GM21381 (cell line): ENCODE results near the gene SEC14L1.
A peak's percentile ranks its signal among the peaks of the same experiment; 100 is the strongest.

Experiments
- ATAC-seq: cut with Tn5 transposase; IDR thresholded peaks from one replicate; pipeline ENCODE4 v1.9.1; 2021; ENCODE audit warnings: mild to moderate bottlenecking, moderate library complexity; ENCODE audit not compliant: unreplicated experiment

The SEC14L1 gene

DNA sequence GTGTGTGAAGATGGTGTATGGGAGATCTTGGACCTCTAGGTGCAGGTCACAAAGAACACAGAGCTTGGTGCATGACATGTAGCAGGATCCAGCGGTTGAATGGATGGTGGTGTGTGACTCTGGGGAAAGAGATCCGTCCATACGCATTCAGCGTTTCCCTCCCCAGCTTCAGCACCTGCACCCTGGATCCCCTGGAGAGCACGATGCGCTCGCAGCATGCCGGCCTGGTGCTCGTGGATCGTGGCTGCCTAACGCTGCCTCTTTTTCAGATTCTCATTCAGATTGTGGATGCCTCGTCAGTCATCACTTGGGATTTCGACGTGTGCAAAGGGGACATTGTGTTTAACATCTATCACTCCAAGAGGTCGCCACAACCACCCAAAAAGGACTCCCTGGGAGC is 70.9 kb downstream of the SEC14L1 start:
- ATAC-seq = no peak

DNA sequence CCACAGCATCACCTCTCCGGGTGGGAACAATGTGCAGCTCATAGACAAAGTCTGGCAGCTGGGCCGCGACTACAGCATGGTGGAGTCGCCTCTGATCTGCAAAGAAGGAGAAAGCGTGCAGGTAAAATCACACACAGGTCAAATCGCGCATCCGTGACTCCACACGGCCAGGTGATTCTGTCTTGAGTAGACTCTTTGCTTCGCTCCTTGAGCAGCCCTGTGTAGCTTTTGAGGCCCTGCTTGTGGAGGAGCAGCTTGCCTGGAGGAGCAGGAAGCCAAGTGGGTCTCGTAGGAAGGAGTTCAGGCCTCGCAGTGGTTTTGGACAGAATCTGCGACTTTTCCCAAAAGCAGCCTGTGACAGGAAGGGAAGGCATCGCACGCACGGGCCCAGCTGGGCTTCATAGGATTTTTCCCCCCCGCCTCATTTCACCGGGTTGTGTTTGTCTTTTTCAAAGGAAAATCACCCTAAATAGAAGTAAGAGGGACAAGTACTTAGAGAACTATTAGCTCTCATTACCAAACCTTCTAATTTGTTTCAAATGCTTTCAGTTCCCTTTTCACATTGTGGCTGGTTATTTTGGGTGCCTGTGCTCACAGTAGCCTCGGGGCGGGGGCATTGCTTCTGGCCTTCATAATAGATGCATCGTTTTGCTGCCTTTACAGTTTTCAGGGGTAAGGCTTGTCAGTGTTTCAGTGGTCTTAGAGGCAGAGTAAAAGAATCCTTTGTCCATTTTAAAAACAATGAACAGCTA is 71.5 kb downstream of the SEC14L1 start:
- peak; percentile 82 for ATAC-seq

DNA sequence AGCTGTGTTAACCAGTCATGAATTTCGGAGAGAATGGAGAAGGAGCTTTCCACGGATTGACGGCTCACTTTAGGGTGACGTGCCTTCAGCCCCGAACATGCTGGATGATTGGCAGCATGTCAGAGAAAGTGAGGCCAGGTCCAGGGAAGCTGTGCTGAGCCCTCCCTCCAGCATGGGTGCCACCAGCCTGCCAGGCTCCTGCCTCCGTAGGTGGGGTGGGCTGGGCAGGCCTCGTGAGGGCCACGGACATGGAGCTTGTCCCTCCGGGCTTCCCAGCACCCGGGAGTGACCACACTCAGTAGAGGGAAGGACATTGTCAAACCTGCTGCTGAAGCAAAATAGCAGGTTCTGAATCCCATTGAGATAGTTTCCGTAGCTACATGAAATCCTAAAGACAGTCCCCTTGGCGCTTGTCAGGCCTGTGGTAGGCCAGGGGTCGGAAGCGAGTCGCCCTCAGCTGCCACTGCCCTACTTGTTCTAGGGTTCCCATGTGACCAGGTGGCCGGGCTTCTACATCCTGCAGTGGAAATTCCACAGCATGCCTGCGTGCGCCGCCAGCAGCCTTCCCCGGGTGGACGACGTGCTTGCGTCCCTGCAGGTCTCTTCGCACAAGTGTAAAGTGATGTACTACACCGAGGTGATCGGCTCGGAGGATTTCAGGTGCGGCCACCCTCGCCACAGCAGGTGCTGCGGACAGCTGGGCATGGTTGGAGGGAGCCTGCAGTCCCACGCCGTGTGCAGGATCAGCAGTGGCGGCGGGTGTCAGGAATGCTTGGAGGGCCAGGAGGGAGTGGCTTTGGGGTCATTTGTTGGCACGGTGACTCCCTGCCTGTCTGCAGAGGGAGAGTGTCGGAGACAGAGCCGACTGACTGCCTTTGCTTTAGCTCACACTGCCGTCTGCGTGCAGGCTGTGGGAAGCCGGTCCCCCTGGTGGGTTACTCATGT is 72.3 kb downstream of the SEC14L1 start:
- ATAC-seq = no peak

DNA sequence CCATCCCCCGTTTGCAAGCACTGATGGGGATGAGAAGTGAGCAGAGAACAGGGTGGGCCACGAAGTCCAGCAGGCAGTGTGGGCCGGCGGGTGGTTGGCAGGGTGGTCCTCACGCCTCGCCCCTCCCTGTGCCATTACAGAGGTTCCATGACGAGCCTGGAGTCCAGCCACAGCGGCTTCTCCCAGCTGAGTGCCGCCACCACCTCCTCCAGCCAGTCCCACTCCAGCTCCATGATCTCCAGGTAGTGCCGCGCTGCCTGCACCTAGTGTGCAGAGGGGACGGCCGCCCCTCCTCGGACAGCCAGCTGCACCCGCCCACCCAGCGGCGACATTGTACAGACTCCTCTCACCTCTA is 73.0 kb downstream of the SEC14L1 start:
- no peak for ATAC-seq

DNA sequence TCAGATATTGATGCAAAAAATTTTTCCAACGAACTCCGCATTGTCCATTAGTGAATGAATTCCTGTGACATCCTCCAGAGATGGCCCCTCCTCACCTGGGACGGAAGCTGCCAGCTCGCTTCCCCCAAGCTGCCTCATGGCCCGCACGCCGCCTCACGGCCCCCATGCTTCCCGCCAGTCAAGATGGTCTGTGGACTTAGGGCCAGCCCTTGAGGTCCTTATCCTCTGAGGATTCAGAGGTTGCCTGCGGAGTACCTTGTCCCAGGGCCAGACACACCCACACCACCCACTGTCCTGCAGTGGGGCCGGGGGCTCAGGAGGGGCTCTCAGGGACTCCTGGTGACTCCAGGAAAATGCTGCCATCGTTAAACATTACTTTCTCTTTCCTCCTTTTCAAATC is 73.6 kb downstream of the SEC14L1 start:
- no peak for ATAC-seq

DNA sequence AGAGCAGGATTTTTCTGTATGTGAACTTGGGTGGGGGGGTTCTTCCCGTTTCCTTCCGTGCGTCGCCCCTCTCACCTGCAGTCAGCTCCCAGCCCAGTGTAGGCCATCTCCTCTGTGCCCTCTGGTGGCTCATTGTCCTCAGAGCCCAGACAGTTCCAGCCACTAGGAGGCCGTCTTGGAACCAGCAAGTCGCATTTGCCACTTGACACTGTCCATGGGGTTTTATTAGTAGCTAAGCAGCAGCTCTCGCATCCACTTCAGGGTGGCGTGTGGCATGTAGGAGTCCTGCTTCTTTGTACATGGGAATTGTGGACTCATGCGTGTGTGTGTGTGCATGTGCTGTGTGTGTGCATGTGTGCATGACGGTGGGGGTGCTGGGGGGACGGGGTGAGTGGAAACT is 74.0 kb downstream of the SEC14L1 start:
- ATAC-seq = no peak

DNA sequence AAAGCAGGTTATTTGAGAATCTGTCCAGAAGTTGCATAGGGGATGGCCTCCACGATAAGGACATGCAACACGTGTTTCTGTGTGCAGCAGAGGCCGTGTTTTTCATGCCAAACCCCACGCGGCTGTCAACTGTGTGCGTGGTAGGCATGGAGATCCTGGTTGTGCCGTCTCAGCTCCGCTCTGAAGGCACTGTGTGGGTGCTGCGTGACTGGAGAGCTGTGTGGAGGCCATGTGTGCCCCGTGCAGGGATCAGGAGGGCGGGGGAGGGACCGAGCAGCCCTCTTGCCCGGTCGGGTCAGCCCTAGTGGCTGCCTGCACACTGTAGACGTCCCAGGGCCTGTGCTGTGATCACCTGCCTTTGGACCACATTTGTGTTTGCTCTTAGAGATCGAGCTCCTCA is 74.5 kb downstream of the SEC14L1 start:
- no peak for ATAC-seq

DNA sequence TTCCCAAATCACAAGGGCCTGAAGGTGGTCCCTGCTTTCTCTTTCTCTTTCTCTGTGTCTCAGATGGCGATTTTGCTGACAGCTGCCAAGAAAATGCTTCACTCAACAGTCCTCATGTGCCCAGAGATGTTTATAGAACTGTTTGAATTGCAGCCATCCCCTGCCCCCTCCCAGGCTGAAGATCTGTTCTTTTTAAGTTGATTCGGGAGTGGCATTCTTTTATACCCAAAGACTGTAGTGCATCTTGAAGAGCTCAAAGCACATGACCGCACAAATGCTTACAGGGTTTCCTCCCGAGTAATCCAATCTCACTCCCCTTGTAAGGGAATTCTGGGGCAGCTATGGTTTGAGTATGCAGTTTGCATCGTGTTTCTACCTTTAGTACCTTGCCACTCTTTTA is 75.7 kb downstream of the SEC14L1 start:
- ATAC-seq = no peak

DNA sequence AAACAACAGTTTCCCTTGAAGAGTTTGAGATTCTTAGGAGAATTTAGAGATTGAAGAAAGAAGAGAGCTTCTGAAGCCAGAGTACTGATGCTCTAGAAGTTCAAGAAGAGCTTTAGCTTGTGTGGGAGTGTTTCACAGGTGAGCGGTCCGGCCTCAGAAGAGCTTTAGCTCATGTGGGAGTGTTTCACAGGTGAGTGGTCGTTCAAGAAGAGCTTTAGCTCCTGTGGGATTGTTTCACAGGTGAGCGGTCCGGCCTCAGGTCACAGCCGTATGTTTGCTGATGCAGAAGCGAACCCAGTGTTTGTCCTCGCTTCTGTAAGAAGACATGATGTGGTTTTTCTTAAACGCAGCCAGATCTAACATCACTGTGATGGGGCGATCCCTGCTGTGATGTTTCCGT is 76.4 kb downstream of the SEC14L1 start:
- ATAC-seq = no peak

DNA sequence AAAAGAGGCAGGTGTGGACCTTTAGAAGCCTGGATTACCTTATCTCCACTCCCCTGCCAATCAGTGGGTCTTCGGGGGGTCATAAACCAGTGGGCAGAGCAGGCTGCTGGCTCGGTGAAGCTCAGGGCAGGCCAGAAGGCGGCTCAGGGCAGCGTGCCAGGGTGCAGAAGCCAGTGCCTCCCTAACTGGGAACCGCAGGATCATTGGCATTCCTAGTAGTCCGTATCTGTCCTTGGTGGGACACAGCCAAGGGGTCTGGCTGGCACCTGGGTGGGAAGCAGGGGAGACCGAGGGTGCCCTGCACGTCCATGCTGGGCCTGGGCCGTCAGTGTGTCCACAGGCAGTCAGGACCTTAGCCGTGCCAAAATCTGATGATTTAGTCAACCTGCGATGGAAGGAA is 76.8 kb downstream of the SEC14L1 start:
- no peak for ATAC-seq

DNA sequence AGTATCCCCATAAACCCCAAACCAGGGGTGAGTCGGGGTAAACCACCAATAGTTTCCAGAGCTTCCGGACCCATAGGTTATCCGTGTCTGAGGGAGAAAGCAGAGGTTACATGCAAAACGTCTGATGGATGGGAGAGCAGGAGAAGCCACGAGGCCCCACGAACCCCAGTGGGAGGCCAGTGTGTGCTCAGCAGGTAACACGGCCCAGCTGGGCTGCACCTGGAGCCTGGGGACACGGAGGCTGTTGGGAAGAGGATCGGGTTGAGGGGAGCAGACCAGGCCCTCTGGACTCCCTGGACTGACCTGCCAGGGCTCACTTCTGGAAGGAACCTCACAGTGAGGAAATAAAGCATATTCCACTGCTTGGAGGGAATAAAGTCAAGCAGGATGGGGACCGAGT is 78.1 kb downstream of the SEC14L1 start:
- no peak for ATAC-seq

DNA sequence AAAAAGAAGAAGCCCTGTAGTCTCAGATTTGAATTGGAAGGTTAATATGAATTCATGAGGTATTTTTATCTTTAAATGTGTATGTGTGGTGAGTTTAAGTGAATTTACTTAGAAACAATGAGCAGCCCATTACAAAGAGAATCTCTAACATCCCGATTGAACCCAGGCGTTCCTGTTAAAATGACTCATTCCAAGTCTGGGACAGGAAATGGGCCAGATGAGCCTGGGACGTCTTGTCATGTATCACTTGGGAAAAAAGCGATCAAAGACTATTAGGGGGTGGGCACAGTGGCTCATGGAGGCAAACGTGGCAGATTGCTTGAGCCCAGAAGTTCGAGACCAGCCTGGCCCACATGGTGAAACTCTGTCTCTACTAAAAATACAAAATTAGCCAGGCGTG is 81.6 kb downstream of the SEC14L1 start:
- no peak for ATAC-seq

DNA sequence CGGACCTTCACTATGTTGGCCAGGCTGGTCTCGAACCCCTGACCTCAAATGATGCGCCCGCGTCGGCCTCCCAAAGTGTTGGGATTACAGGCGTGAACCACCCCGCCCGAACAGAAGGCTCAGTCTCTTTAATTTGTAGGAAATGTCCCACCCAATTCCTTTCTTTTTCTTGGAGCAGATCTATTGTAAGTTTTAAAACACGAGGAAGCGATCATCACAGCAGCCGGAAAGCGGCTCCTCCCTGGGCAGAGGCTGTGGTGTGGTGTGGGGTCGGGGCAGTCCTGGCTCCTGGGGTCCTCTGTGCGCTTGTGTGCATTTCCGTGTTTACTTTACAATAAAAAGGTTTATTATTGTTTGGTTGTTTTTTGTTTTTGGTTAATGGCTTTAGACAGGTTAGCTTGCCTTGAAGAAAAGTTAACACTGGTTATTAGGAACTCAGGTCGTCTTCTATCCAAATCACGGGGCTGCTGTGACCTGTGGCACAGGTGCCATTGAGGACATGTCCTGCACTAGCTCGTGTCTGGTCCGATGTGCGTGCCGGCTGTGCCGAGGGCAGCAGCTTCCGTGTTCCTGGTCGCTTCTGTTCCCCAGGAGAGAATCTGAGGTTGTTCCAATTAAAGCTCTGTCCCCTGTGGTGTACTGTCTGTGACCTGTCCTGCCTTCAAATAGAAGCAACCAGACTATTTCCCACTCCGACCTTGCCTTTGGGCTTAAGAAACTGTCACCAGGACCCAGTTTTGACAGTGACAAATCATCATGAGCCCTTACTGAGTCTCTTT is 83.1 kb downstream of the SEC14L1 start:
- ATAC-seq = no peak

DNA sequence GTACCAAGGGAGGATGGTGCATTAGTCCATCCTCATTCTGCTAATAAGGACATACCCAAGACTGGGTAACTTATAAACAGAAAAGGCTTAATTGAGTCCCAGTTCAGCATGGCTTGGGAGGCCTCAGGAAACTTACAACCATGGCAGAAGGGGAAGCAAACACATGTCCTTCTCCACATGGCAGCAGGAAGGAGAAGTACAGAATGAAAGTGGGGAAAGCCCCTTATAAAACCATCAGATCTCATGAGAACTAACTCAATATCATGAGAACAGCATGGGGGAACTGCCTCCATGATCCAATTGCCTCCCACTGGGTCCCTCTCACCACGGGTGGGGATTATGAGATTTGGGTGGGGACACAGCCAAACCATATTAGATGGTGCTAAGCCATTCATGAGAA is 84.5 kb downstream of the SEC14L1 start:
- no peak for ATAC-seq

DNA sequence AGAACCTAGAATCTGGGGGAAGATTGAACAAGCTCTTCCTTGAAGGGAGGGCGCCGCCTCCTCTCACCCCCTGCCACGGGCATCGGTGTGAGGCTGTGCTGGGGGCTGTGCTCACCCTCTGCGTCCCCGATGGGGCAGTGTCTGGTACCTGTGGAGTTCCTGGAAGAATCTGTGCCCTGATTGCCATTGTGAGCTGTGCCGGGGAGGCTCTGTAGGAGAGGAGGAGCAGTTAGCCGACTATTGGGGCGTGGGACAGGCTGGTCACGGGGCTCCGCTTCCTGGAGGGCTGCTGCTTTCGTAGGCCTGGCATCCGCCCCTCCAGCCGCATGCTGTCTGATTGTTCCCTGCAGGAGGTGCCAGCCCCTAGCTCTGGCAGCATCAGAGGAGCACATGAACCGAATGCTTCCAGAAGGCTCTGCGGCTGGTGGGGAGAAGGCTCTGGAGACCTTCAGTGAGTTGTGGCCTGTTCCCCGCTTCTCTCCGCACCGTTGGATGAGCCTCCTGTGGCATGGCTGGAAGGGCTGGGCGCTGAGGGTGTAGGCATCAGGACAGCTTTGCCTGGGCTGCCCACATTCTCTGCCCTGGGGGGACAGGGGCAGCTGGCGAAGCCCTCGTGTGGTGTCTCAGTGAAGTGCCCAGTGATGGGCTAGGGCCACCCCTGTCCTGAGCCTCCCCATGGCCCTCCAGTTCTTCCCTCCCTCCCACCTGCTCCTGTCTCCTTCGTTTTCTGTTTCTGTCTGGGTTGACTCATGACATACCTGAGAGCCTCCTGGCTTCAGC is 86.9 kb downstream of the SEC14L1 start:
- ATAC-seq = no peak

DNA sequence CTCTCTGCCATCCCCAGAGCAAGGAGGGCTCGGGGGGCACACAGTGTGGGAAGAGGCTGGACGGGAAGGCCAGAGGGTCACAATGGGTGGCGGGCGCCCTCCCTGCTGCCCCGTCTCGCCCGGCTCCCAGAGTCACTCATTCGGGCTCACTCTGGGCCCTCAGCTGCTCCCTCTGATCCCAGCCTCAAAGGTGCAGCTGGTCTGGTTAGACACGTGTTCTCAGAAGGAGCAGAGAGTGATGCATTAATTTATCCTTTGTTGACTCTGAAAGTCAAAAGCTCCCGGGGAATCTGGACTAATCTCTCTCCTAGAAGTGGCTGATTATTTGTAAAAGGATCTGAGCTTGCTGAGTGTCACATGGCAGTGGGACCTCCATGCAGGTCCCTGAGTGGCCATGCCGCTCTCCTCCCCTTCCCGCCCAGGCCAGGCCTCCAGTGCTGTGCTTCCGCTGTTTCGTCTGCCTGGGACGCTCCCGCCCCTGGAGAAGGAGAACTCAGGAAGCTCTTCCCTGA is 87.5 kb downstream of the SEC14L1 start:
- ATAC-seq = no peak

DNA sequence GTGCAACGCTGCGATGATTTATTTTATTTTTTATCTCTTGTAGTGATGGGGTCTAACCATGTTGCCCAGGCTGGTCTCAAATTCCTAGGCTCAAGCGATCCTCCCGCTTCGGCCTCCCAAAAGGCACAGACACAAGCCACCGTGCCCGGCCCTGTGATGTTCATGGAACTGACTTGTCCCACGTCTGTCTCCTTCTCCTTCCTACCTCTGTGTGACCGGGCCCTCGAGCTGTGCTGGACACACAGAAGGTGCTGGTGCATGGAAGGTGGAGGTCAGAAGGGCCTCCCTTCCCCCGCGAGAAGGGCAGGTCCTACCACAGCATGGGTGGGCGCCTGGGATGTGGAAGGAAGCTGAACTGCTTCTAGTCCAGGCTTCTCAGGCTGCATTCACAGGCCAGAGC is 88.0 kb downstream of the SEC14L1 start:
- no peak for ATAC-seq

DNA sequence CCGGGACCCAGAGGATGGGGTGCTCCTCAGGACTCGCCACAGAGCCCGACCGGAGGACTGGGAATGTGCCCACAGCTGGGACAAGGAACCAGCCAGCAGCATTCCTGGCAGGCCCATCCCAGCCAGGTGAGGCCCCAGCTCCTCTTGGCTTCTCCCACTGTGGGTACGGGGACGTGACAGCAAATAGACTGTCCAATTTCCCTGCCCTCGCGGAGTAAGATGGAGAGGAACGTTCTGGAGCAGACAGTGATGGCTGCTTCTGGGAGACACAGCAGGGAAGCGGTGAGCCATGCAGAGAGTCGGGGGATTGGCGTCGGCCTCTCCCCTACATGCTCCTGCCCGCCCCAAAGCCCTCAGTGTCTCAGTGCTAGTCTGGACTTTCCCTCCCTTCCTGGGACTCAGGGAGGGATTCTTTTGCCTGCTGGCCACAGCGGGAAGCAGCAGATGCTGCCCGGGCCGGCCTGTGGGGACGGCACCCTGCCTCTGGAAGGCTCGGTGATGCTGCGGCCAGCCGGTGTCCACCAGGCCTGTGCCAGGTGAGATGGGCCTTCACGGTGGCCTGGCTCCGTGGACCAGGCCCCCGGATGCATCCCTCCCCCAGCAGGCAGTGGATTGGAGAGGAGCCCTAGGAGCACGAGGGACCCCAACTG is 89.1 kb downstream of the SEC14L1 start:
- ATAC-seq = no peak

DNA sequence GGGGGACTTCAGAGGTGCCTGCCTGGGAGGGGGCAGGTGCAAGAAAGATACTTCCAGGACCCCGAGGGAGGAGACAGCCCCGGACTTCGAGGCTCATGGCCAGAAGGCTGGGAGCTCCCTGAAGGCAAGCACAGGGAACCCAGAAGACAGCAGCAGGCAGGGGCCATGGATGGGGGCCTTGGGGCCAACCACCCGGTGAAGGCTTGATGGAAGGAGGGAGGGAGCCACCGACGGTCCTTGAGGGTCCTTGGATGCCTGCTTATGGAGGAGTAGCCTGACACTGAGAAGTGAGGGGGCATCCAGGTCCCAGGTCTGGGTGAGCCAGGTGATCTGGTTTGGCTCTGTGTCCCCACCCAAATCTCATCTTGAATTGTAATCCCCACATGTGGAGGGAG is 89.7 kb downstream of the SEC14L1 start:
- no peak for ATAC-seq
